ENCODE data around the gene PLXNA4.

GRCh38 chr7:132551886-132552285 lies 24.4 kb downstream of the PLXNA4 start:
- TF ChIP-seq, protein P1, sequence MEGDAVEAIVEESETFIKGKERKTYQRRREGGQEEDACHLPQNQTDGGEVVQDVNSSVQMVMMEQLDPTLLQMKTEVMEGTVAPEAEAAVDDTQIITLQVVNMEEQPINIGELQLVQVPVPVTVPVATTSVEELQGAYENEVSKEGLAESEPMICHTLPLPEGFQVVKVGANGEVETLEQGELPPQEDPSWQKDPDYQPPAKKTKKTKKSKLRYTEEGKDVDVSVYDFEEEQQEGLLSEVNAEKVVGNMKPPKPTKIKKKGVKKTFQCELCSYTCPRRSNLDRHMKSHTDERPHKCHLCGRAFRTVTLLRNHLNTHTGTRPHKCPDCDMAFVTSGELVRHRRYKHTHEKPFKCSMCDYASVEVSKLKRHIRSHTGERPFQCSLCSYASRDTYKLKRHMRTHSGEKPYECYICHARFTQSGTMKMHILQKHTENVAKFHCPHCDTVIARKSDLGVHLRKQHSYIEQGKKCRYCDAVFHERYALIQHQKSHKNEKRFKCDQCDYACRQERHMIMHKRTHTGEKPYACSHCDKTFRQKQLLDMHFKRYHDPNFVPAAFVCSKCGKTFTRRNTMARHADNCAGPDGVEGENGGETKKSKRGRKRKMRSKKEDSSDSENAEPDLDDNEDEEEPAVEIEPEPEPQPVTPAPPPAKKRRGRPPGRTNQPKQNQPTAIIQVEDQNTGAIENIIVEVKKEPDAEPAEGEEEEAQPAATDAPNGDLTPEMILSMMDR (conservative IDR thresholded peaks at IDR 0.05) = no peak
- TF ChIP-seq EZH2 (IDR thresholded peaks at IDR 0.05; ENCODE audit: low read depth) = no peak

Data from PC-9 (cell line).